ENCODE data around the gene RASA4B. TPM values are rescaled to one million over a fixed set of nuclear protein-coding genes. Genes with fewer than 3 reads are reported as not detected.
"Not testable (repeated sequence)": the region's sequence is repeated elsewhere in the genome, so short reads cannot be mapped to it uniquely, and the experiment has no call there.

RASA4B gene
- total RNA-seq, 6 donors from 2014 or later: 4.8 to 31.6 (median 22.3) TPM

DNA sequence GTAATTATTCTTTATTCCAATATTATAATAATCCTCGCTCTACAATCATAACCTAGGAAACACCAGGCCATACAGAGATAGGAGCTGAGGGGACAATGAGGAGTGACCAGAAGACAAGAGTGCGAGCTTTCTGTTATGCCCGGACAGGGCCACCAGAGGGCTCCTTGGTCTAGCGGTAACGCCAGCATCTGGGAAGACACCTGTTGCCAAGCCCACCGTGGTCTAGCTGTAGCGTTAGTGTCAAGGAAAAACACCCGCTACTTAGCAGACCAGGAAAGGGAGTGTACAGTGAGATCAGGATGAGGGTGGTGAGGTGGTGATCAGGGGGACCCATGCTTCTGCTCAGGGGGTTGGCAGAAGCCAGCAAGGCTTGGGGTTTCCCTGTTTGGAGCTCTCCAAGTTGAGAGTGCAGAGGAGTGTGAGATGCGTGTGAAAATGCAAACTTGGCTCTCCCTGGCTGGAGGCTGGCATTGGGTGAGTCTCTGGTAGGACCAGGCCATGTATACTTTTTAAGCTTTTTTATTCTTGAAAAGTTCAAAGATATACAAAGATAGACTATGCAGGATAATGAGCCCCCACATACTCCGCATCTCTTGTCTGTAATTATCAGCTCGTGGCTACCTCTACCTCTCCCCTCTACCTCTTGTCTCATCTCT, 37.5 kb downstream of the RASA4B start:
- DNase-seq (peak in 1 of 2 donors; percentile 44), ATAC-seq (ENCODE audit: low FRiP score in 2 of 2) (peak in 1 of 2 donors; percentile 27)
- H3K4me1 ChIP-seq, H3K27me3 ChIP-seq, H3K36me3 ChIP-seq, H3K9me3 ChIP-seq, H3K4me3 ChIP-seq, H3K27ac ChIP-seq: not testable (repeated sequence)
- 5 to 10% methylated on average over 8 of the region's 11 CpGs for WGBS, 2 donors
- TF ChIP-seq, protein P1, sequence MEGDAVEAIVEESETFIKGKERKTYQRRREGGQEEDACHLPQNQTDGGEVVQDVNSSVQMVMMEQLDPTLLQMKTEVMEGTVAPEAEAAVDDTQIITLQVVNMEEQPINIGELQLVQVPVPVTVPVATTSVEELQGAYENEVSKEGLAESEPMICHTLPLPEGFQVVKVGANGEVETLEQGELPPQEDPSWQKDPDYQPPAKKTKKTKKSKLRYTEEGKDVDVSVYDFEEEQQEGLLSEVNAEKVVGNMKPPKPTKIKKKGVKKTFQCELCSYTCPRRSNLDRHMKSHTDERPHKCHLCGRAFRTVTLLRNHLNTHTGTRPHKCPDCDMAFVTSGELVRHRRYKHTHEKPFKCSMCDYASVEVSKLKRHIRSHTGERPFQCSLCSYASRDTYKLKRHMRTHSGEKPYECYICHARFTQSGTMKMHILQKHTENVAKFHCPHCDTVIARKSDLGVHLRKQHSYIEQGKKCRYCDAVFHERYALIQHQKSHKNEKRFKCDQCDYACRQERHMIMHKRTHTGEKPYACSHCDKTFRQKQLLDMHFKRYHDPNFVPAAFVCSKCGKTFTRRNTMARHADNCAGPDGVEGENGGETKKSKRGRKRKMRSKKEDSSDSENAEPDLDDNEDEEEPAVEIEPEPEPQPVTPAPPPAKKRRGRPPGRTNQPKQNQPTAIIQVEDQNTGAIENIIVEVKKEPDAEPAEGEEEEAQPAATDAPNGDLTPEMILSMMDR (IDR thresholded peaks at IDR 0.05): peak; percentile 33 to 65 (median 41)

GRCh38 chr7:102479209-102479584, 38.4 kb downstream of the RASA4B start:
- not testable (repeated sequence) for H3K9me3 ChIP-seq, H3K36me3 ChIP-seq, H3K4me1 ChIP-seq, H3K4me3 ChIP-seq, H3K27me3 ChIP-seq, H3K27ac ChIP-seq, DNase-seq
- peak in 1 of 2 donors; percentile 6 for ATAC-seq (ENCODE audit: low FRiP score in 2 of 2)
- WGBS, 2 donors: no CpG with 5 or more reads among the region's 10 CpGs

GRCh38 chr7:102478314-102479208, 39.0 kb downstream of the RASA4B start, which contains the start of gene POLR2J:
Gene POLR2J (minus strand): TSS chr7:102478922. CDS start chr7:102478860, 62 bp downstream.
- 0% methylated on average over 13 of the region's 72 CpGs; no CpG with 5 or more reads in 1 of the 2 donors for WGBS, 2 donors
- Histone ChIP-seq H3K36me3 (peaks cover 0 to 12% (median 2%) of the 10 kb centered on the region in 4 donors), H3K27ac (peak within 1 kb of the TSS in 2 of 4 donors; percentile 54 to 84), H3K4me3 (peak within 1 kb of the TSS in 3 of 4 donors; percentile 49 to 60 (median 52))
- not testable (repeated sequence) for H3K9me3 ChIP-seq, H3K4me1 ChIP-seq, H3K27me3 ChIP-seq
- peak in 1 of 2 donors; percentile 59 for TF ChIP-seq POLR2AphosphoS5 (IDR thresholded peaks at IDR 0.05)
- TF ChIP-seq, protein P1 (IDR thresholded peaks at IDR 0.05): peak in 5 of 6 experiments; percentile 50 to 78 (median 60)
- peak in 1 of 4 donors; percentile 25 for TF ChIP-seq POLR2A (IDR thresholded peaks at IDR 0.05)
- peak; percentile 88 to 94 for DNase-seq
- ATAC-seq (ENCODE audit: low FRiP score in 2 of 2): peak; percentile 95 to 96

DNA sequence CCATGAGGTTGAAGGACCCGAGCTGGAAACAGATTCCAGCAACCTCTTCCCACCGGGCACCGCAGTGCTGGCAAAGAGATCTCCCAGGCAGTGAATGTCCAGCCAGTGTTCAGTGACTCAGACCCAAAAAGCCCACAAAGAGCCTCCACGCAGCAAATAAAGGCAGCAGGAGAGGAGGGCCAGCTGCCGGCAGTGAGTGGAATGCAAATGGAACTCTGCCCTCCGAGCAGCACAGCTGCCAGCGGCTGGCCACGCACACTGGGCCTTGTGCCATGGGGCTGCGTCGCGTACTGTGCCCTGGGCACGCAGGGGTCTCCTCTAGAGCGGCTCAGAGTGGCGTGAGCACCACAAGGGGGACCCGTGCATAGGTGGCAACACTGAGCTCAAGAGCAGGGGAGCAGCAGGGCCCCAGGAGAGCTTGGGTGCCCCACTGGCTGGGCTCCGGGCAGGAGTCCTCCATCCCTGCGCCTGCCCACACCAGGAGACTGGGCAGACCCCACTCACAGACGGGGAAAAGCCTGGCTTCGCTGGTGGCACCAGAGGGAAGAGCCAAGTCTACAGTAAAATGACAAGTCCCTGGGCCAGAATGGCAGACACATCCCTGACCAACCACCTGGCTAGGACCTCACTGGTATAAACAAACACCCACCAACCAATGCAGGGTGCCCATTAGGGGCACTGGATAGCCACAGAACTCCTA, 42.7 kb downstream of the RASA4B start:
- H3K27ac ChIP-seq; H3K4me3 ChIP-seq; H3K4me1 ChIP-seq; ATAC-seq (ENCODE audit: low FRiP score in 2 of 2); H3K27me3 ChIP-seq; H3K9me3 ChIP-seq: not testable (repeated sequence)
- 80 to 87% methylated on average over 2 to 10 of the region's 19 CpGs for WGBS, 2 donors
- DNase-seq: peak; percentile 19 to 81
- peaks cover 13 to 39% (median 25%) of the 10 kb centered on the region in 4 donors for H3K36me3 ChIP-seq

- not testable (repeated sequence) for H3K4me3 ChIP-seq; H3K27ac ChIP-seq; H3K9me3 ChIP-seq; H3K4me1 ChIP-seq; ATAC-seq (ENCODE audit: low FRiP score in 2 of 2); H3K27me3 ChIP-seq
- DNase-seq: peak in 1 of 2 donors; percentile 38
- peaks cover 13 to 46% (median 28%) of the 10 kb centered on the region in 4 donors for H3K36me3 ChIP-seq
- 86% methylated on average over 11 of the region's 14 CpGs; no CpG with 5 or more reads in 1 of the 2 donors for WGBS, 2 donors
These were observed 43.5 kb downstream of the RASA4B start for GRCh38 chr7:102474116-102474515.

- DNase-seq: peak in 1 of 2 donors; percentile 56
These were observed 44.1 kb downstream of the RASA4B start for GRCh38 chr7:102473271-102473991.

More at GRCh38 chr7:102473271-102473991, 44.1 kb downstream of the RASA4B start:
- Histone ChIP-seq H3K4me3 (no peak overlapping the region), H3K27ac (no peak overlapping the region), H3K9me3 (no peaks in the 10 kb centered on the region), H3K36me3 (peaks cover 13 to 51% (median 32%) of the 10 kb centered on the region in 4 donors), H3K27me3 (no peaks in the 10 kb centered on the region), H3K4me1 (peaks cover 0 to 5% (median 0%) of the 10 kb centered on the region in 4 donors)
- no peak for ATAC-seq (ENCODE audit: low FRiP score in 2 of 2)
- no peak for TF ChIP-seq EP300 (IDR thresholded peaks at IDR 0.05)
- TF ChIP-seq POLR2A (IDR thresholded peaks at IDR 0.05): no peak
- TF ChIP-seq, protein P1 (IDR thresholded peaks at IDR 0.05): no peak
- TF ChIP-seq POLR2AphosphoS5 (IDR thresholded peaks at IDR 0.05): no peak
- WGBS, 2 donors: 84 to 87% methylated on average over 18 to 23 of the region's 23 CpGs

All from upper lobe of left lung (tissue), 6 donors.